ENCODE data around the gene MINDY4B. TPM values are rescaled to one million over a fixed set of nuclear protein-coding genes. Genes with fewer than 3 reads are reported as not detected.
A peak's percentile ranks its signal among the peaks of the same experiment; 100 is the strongest.

Gene MINDY4B
- total and polyA plus RNA-seq, 4 donors: 0.20 to 0.27 TPM; not detected in 2

DNA sequence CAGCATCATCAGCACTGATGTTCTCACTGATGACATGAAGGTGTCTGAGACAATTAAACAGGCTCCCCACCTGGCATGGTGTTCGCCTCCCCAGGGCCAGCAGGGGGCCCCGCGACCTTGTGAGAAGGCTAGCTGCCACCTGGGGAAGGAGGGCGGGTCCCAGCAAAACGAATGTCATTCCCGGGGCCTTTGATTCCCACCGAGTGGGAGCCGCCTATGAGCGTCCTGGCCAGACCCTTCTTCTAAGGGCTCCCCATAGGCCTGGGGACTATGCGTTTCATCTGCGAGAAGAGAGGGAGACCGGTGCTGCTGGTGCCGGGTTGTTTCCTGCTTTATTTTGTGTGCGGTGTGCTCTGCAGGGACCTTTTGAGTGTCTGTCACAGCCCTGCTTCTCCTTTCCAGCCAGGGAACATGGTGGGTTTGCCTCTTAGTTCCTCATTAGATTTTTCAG, 20.5 kb upstream of the MINDY4B start:
- Histone ChIP-seq H3K9me3 (ENCODE audit: control insufficient read depth, insufficient read depth, low read length) (no peaks in the 10 kb centered on the region), H3K36me3 (ENCODE audit: control insufficient read depth, insufficient read depth, low read length) (no peaks in the 10 kb centered on the region), H3K4me3 (ENCODE audit: low read depth, low read length) (peak overlapping the region; percentile 4), H3K27ac (ENCODE audit: low read depth, low read length) (no peak overlapping the region), H3K27me3 (ENCODE audit: control insufficient read depth, insufficient read depth, low read length) (no peaks in the 10 kb centered on the region), H3K4me1 (ENCODE audit: control insufficient read depth, insufficient read depth, low read length) (peaks cover 4% of the 10 kb centered on the region)
- 17% methylated on average over 11 of the region's 14 CpGs for WGBS (ENCODE audit: insufficient coverage)
- peak in 1 of 6 donors; percentile 54 for DNase-seq (ENCODE audit: low read depth in 4 of 6, low spot score in 6 of 6)

- no peaks in the 10 kb centered on the region for H3K9me3 ChIP-seq (ENCODE audit: control insufficient read depth, insufficient read depth, low read length)
- H3K27me3 ChIP-seq (ENCODE audit: control insufficient read depth, insufficient read depth, low read length): no peaks in the 10 kb centered on the region
- no peak overlapping the region for H3K27ac ChIP-seq (ENCODE audit: low read depth, low read length)
- WGBS (ENCODE audit: insufficient coverage): 91% methylated on average over 6 of the region's 10 CpGs
- H3K4me3 ChIP-seq (ENCODE audit: low read depth, low read length): no peak overlapping the region
- H3K4me1 ChIP-seq (ENCODE audit: control insufficient read depth, insufficient read depth, low read length): peaks cover 4% of the 10 kb centered on the region
- DNase-seq (ENCODE audit: low read depth in 4 of 6, low spot score in 6 of 6): no peak
- H3K36me3 ChIP-seq (ENCODE audit: control insufficient read depth, insufficient read depth, low read length): no peaks in the 10 kb centered on the region
Observed at GRCh38 chr3:150922611-150923010, 17.4 kb upstream of the MINDY4B start.

DNA sequence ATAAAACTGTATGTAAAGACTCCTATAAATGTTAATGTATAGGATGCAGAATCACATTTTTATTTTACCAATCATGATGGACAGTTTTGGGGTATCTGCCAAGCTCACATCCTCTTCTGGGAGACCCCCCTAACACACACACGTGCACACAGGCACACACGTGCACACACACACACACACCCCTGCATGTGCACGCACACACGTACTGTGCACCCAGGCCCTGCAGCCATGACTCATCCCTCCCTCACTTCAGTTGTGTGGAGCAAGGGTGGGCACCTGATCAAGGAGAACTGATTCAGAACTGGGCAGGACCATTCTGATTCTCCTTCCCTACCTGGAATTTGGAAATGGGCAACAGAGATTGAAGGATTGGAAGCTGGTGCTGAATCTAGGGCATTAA, 16.0 kb upstream of the MINDY4B start:
- H3K4me3 ChIP-seq (ENCODE audit: low read depth, low read length): no peak overlapping the region
- WGBS (ENCODE audit: insufficient coverage): no CpG with 5 or more reads among the region's 4 CpGs
- no peaks in the 10 kb centered on the region for H3K9me3 ChIP-seq (ENCODE audit: control insufficient read depth, insufficient read depth, low read length)

DNA sequence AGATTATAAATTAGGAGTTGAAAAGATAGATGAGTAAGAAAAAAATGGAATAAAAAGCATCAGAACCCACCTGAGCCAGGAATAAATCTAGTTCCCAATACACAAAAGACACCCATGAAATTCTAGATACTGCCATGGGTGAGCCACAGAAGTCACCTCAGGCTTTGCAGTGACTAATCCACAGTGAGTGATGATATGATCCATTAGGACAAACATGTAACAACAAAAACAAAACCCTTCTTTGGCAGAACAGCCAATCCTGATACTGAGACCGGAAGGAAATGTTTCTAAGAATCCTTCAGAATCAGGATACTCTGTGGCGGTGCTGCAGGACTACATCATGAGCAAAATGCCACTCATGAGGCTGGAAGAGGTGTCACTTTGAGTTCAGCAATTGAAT, 15.0 kb upstream of the MINDY4B start:
- Histone ChIP-seq H3K27ac (ENCODE audit: low read depth, low read length) (no peak overlapping the region), H3K4me3 (ENCODE audit: low read depth, low read length) (no peak overlapping the region), H3K9me3 (ENCODE audit: control insufficient read depth, insufficient read depth, low read length) (no peaks in the 10 kb centered on the region), H3K4me1 (ENCODE audit: control insufficient read depth, insufficient read depth, low read length) (no peaks in the 10 kb centered on the region), H3K27me3 (ENCODE audit: control insufficient read depth, insufficient read depth, low read length) (no peaks in the 10 kb centered on the region), H3K36me3 (ENCODE audit: control insufficient read depth, insufficient read depth, low read length) (no peaks in the 10 kb centered on the region)
- DNase-seq (ENCODE audit: low read depth in 4 of 6, low spot score in 6 of 6): no peak
- WGBS (ENCODE audit: insufficient coverage): 78% methylated on average over 1 of the region's 2 CpGs

More for the DNA sequence above, 16.0 kb upstream of the MINDY4B start:
- Histone ChIP-seq H3K27ac (ENCODE audit: low read depth, low read length) (no peak overlapping the region), H3K4me1 (ENCODE audit: control insufficient read depth, insufficient read depth, low read length) (peaks cover 4% of the 10 kb centered on the region), H3K27me3 (ENCODE audit: control insufficient read depth, insufficient read depth, low read length) (no peaks in the 10 kb centered on the region), H3K36me3 (ENCODE audit: control insufficient read depth, insufficient read depth, low read length) (no peaks in the 10 kb centered on the region)
- no peak for DNase-seq (ENCODE audit: low read depth in 4 of 6, low spot score in 6 of 6)

DNA sequence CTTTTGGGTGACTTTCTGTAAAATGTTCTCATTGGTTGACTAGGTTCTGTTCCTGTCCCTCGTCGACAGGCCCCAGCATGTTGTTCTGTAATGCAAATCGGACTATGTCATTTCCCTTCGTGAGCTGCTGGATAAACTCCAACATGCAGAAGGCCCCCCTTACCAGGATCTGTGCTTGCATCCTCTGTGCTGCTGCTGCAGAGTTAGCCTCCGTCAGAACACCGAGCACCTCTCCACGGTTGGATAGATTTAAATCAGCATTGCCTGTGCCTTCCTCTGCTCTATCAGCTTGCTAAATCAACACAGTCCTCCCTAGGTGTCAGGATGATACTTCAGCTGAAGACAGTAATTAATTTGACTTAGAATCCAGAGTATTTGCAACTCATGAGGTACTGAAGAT, 12.7 kb upstream of the MINDY4B start:
- WGBS (ENCODE audit: insufficient coverage): 32% methylated on average over 6 of the region's 7 CpGs
- Histone ChIP-seq H3K4me1 (ENCODE audit: control insufficient read depth, insufficient read depth, low read length) (no peaks in the 10 kb centered on the region), H3K27me3 (ENCODE audit: control insufficient read depth, insufficient read depth, low read length) (no peaks in the 10 kb centered on the region), H3K9me3 (ENCODE audit: control insufficient read depth, insufficient read depth, low read length) (no peaks in the 10 kb centered on the region), H3K4me3 (ENCODE audit: low read depth, low read length) (no peak overlapping the region), H3K36me3 (ENCODE audit: control insufficient read depth, insufficient read depth, low read length) (no peaks in the 10 kb centered on the region), H3K27ac (ENCODE audit: low read depth, low read length) (no peak overlapping the region)
- peak in 1 of 6 donors; percentile 45 for DNase-seq (ENCODE audit: low read depth in 4 of 6, low spot score in 6 of 6)

- H3K27me3 ChIP-seq (ENCODE audit: control insufficient read depth, insufficient read depth, low read length): no peaks in the 10 kb centered on the region
- no peaks in the 10 kb centered on the region for H3K4me1 ChIP-seq (ENCODE audit: control insufficient read depth, insufficient read depth, low read length)
- H3K36me3 ChIP-seq (ENCODE audit: control insufficient read depth, insufficient read depth, low read length): no peaks in the 10 kb centered on the region
- no peak overlapping the region for H3K4me3 ChIP-seq (ENCODE audit: low read depth, low read length)
- H3K9me3 ChIP-seq (ENCODE audit: control insufficient read depth, insufficient read depth, low read length): no peaks in the 10 kb centered on the region
- 67% methylated on average over 2 of the region's 4 CpGs for WGBS (ENCODE audit: insufficient coverage)
- H3K27ac ChIP-seq (ENCODE audit: low read depth, low read length): no peak overlapping the region
- DNase-seq (ENCODE audit: low read depth in 4 of 6, low spot score in 6 of 6): peak in 1 of 6 donors; percentile 44
Observed at GRCh38 chr3:150913133-150913922, 8.1 kb upstream of the MINDY4B start.

DNA sequence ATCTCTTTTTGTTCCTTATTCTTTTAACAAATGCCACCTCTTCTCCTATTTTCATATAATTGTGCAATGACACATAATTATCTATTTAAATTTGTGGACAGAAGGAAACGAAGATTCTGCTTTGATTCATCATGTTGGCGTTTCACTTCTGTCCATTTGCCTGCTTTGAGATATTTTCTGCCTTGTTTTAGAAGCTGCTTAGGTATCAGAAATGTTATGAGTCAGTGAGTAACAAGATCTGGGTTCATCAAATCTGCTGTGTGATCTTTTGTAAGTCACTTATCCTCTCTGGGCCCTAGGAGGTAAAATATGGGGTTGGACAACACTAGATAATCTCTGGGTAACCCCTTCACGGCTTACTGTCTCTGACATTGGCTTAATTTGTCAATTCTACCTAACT, 7.3 kb upstream of the MINDY4B start:
- H3K4me3 ChIP-seq (ENCODE audit: low read depth, low read length): no peak overlapping the region
- no peaks in the 10 kb centered on the region for H3K27me3 ChIP-seq (ENCODE audit: control insufficient read depth, insufficient read depth, low read length)
- no peaks in the 10 kb centered on the region for H3K4me1 ChIP-seq (ENCODE audit: control insufficient read depth, insufficient read depth, low read length)
- DNase-seq (ENCODE audit: low read depth in 4 of 6, low spot score in 6 of 6): no peak
- no peak overlapping the region for H3K27ac ChIP-seq (ENCODE audit: low read depth, low read length)
- no peaks in the 10 kb centered on the region for H3K9me3 ChIP-seq (ENCODE audit: control insufficient read depth, insufficient read depth, low read length)
- no peaks in the 10 kb centered on the region for H3K36me3 ChIP-seq (ENCODE audit: control insufficient read depth, insufficient read depth, low read length)
- 100% methylated on average over 2 of the region's 3 CpGs for WGBS (ENCODE audit: insufficient coverage)

- H3K27ac ChIP-seq (ENCODE audit: low read depth, low read length): no peak overlapping the region
Observed at GRCh38 chr3:150911771-150912170, 6.5 kb upstream of the MINDY4B start.

DNA sequence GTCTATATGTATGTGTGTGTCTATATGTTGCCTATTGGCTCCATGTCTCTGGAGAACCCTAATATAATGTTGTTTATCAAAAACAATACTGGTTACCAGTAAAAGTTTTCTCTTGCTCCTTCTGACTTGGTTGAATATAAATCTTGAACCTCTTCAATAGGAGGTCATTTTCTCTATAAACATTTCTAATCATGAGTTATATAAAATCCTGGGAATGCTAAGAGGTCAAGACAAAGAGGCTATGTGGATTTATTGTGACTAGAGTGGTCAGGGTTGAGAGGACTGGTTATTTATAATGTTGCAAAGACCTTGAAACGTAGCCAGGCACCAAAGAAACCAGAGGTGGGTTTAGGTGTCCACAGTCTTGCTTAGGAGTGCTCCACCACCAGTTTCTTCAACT, 1.2 kb upstream of the MINDY4B start:
- H3K4me3 ChIP-seq (ENCODE audit: low read depth, low read length): no peak overlapping the region
- H3K27ac ChIP-seq (ENCODE audit: low read depth, low read length): no peak overlapping the region
- no peaks in the 10 kb centered on the region for H3K4me1 ChIP-seq (ENCODE audit: control insufficient read depth, insufficient read depth, low read length)
- DNase-seq (ENCODE audit: low read depth in 4 of 6, low spot score in 6 of 6): no peak
- H3K36me3 ChIP-seq (ENCODE audit: control insufficient read depth, insufficient read depth, low read length): no peaks in the 10 kb centered on the region
- 71% methylated on average over 1 of the region's 1 CpG for WGBS (ENCODE audit: insufficient coverage)
- H3K27me3 ChIP-seq (ENCODE audit: control insufficient read depth, insufficient read depth, low read length): no peaks in the 10 kb centered on the region
- H3K9me3 ChIP-seq (ENCODE audit: control insufficient read depth, insufficient read depth, low read length): no peaks in the 10 kb centered on the region

More at GRCh38 chr3:150911771-150912170, 6.5 kb upstream of the MINDY4B start:
- Histone ChIP-seq H3K36me3 (ENCODE audit: control insufficient read depth, insufficient read depth, low read length) (no peaks in the 10 kb centered on the region), H3K9me3 (ENCODE audit: control insufficient read depth, insufficient read depth, low read length) (no peaks in the 10 kb centered on the region), H3K4me1 (ENCODE audit: control insufficient read depth, insufficient read depth, low read length) (no peaks in the 10 kb centered on the region), H3K4me3 (ENCODE audit: low read depth, low read length) (no peak overlapping the region), H3K27me3 (ENCODE audit: control insufficient read depth, insufficient read depth, low read length) (no peaks in the 10 kb centered on the region)
- DNase-seq (ENCODE audit: low read depth in 4 of 6, low spot score in 6 of 6): peak in 1 of 6 donors; percentile 17

DNA sequence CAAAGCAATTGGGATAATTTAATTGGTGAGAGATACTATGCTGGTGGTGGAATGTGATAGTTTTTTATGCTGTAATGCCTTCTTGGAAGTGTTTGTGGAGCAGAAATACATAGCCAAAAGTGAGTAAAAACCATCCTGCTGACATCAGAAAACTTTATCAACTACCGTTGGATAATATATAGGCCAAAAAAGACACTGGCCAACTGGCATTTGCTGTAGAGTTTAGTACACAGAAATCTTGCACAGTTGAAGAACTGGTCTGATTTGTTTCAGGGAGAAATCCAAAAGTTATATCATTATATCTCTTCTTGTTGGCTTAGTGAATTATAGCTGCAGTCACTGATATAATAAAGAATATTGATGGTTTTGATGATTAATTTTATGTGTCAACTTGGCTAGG, 507 bp upstream of the MINDY4B start:
- H3K36me3 ChIP-seq (ENCODE audit: control insufficient read depth, insufficient read depth, low read length): no peaks in the 10 kb centered on the region
- H3K4me3 ChIP-seq (ENCODE audit: low read depth, low read length): no peak overlapping the region
- no peaks in the 10 kb centered on the region for H3K9me3 ChIP-seq (ENCODE audit: control insufficient read depth, insufficient read depth, low read length)
- H3K4me1 ChIP-seq (ENCODE audit: control insufficient read depth, insufficient read depth, low read length): no peaks in the 10 kb centered on the region
- peak in 1 of 6 donors; percentile 30 for DNase-seq (ENCODE audit: low read depth in 4 of 6, low spot score in 6 of 6)
- no peak overlapping the region for H3K27ac ChIP-seq (ENCODE audit: low read depth, low read length)
- H3K27me3 ChIP-seq (ENCODE audit: control insufficient read depth, insufficient read depth, low read length): no peaks in the 10 kb centered on the region
- no CpG with 5 or more reads among the region's 1 CpG for WGBS (ENCODE audit: insufficient coverage)

Measured in spinal cord (tissue), 10 donors.